Endothelial cell of umbilical vein (primary cell): ENCODE measurements around the gene FMN1.

Experiments used
- CTCF ChIP-seq, 2 donors: IDR thresholded peaks; 1 replicate in 1 of 2; 2 replicates in 1 of 2; pipeline ENCODE4 v1.5.1; 2011; ENCODE audit warnings: low read length in 2 of 2, mild to moderate bottlenecking in 2 of 2, moderate library complexity in 2 of 2, control low read depth in 1 of 2, inconsistent platforms in 1 of 2, low read depth in 1 of 2; ENCODE audit not compliant: insufficient read depth in 1 of 2; ENCODE audit errors: extremely low read depth in 1 of 2
- EZH2 ChIP-seq: IDR thresholded peaks from 2 replicates; pipeline ENCODE4 v1.6.1; 2012; ENCODE audit warnings: borderline replicate concordance, low read depth, mild to moderate bottlenecking, moderate library complexity, low read length, inconsistent platforms; ENCODE audit not compliant: severe bottlenecking
- POLR2A ChIP-seq: IDR thresholded peaks from 2 replicates; pipeline ENCODE4 v1.6.1; 2012; ENCODE audit warnings: low read depth, mild to moderate bottlenecking, control low read depth, low read length
- POLR2AphosphoS5 ChIP-seq: IDR thresholded peaks from 2 replicates; pipeline ENCODE4 v1.6.1; 2012; ENCODE audit warnings: low read depth, mild to moderate bottlenecking, control low read depth, low read length, moderate library complexity; ENCODE audit not compliant: insufficient read depth

DNA sequence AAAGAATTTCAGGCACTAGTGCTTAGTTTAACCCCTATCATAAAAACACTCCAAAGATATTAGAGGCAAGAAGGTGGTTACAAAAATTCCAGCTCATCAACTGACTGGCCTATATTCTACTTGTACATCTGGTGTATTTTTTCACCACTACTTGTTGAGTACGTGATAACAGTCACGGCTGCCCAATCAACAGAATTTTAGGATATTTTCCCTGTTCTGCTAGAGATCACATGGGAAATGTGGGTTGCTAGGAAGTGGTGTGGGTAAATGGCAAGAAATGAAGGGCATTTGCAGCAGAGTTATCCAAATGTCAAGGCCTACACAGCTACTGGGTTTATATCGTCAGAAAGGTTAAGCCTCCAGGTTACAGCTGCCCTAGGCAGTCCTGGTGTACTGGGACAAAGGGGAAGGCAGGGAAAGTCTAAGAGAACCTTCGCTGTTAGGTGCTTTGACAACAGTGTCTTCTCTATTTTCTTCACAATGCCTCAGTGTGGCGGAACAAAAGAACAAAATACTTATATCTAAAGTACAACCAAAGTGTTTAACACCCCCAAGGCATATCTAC, 81.9 kb downstream of the FMN1 start:
- TF ChIP-seq CTCF (IDR thresholded peaks at IDR 0.05; ENCODE audit: extremely low read depth in 1 of 2, insufficient read depth in 1 of 2, low read depth in 1 of 2, low read length in 2 of 2): no peak
- TF ChIP-seq POLR2A: no peak
- no peak for TF ChIP-seq POLR2AphosphoS5
- TF ChIP-seq EZH2: no peak
